IPS-11a (cell line): ENCODE measurements around the gene NYAP2.

Experiments
- H3K4me3 ChIP-seq: one replicate; pipeline ENCODE4 v1.5.1; 2013; ENCODE audit warnings: low read depth, low read length, control low read depth

NYAP2 gene

GRCh38 chr2:225425284-225425683 is 25.8 kb downstream of the NYAP2 start:
- H3K4me3 ChIP-seq: no peak overlapping the region

GRCh38 chr2:225428360-225428759 is 28.9 kb downstream of the NYAP2 start:
- H3K4me3 ChIP-seq: no peak overlapping the region

- no peak overlapping the region for H3K4me3 ChIP-seq
Observed at GRCh38 chr2:225429717-225430116, 30.2 kb downstream of the NYAP2 start.

GRCh38 chr2:225431105-225431863 is 31.8 kb downstream of the NYAP2 start:
- H3K4me3 ChIP-seq: no peak overlapping the region

GRCh38 chr2:225434014-225434413 is 34.5 kb downstream of the NYAP2 start:
- no peak overlapping the region for H3K4me3 ChIP-seq

GRCh38 chr2:225437319-225437718 is 37.8 kb downstream of the NYAP2 start:
- no peak overlapping the region for H3K4me3 ChIP-seq

- H3K4me3 ChIP-seq: no peak overlapping the region
Observed at GRCh38 chr2:225438248-225438647, 38.7 kb downstream of the NYAP2 start.

- no peak overlapping the region for H3K4me3 ChIP-seq
Observed at GRCh38 chr2:225452677-225453076, 53.2 kb downstream of the NYAP2 start.

GRCh38 chr2:225454412-225454811 is 54.9 kb downstream of the NYAP2 start:
- no peak overlapping the region for H3K4me3 ChIP-seq

GRCh38 chr2:225456619-225457260 is 57.2 kb downstream of the NYAP2 start:
- H3K4me3 ChIP-seq: no peak overlapping the region

GRCh38 chr2:225457482-225457881 is 58.0 kb downstream of the NYAP2 start:
- no peak overlapping the region for H3K4me3 ChIP-seq

- no peak overlapping the region for H3K4me3 ChIP-seq
Observed at GRCh38 chr2:225458431-225459117, 59.1 kb downstream of the NYAP2 start.

- no peak overlapping the region for H3K4me3 ChIP-seq
Observed at GRCh38 chr2:225462417-225462816, 62.9 kb downstream of the NYAP2 start.

GRCh38 chr2:225462945-225463344 is 63.4 kb downstream of the NYAP2 start:
- H3K4me3 ChIP-seq: no peak overlapping the region

- no peak overlapping the region for H3K4me3 ChIP-seq
Observed at GRCh38 chr2:225463449-225463848, 63.9 kb downstream of the NYAP2 start.

GRCh38 chr2:225464346-225465025 is 65.0 kb downstream of the NYAP2 start:
- H3K4me3 ChIP-seq: no peak overlapping the region

- H3K4me3 ChIP-seq: no peak overlapping the region
Observed at GRCh38 chr2:225465827-225466226, 66.3 kb downstream of the NYAP2 start.

GRCh38 chr2:225466891-225467604 is 67.5 kb downstream of the NYAP2 start:
- H3K4me3 ChIP-seq: no peak overlapping the region

- H3K4me3 ChIP-seq: no peak overlapping the region
Observed at GRCh38 chr2:225468131-225468530, 68.6 kb downstream of the NYAP2 start.

GRCh38 chr2:225471039-225471438 is 71.5 kb downstream of the NYAP2 start:
- no peak overlapping the region for H3K4me3 ChIP-seq

- H3K4me3 ChIP-seq: no peak overlapping the region
Observed at GRCh38 chr2:225471482-225471881, 72.0 kb downstream of the NYAP2 start.
